ENCODE results near the gene DGLUCY.
"Not testable (repeated sequence)": the region's sequence is repeated elsewhere in the genome, so short reads cannot be mapped to it uniquely, and the experiment has no call there.

- TF ChIP-seq, protein P1, sequence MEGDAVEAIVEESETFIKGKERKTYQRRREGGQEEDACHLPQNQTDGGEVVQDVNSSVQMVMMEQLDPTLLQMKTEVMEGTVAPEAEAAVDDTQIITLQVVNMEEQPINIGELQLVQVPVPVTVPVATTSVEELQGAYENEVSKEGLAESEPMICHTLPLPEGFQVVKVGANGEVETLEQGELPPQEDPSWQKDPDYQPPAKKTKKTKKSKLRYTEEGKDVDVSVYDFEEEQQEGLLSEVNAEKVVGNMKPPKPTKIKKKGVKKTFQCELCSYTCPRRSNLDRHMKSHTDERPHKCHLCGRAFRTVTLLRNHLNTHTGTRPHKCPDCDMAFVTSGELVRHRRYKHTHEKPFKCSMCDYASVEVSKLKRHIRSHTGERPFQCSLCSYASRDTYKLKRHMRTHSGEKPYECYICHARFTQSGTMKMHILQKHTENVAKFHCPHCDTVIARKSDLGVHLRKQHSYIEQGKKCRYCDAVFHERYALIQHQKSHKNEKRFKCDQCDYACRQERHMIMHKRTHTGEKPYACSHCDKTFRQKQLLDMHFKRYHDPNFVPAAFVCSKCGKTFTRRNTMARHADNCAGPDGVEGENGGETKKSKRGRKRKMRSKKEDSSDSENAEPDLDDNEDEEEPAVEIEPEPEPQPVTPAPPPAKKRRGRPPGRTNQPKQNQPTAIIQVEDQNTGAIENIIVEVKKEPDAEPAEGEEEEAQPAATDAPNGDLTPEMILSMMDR (conservative IDR thresholded peaks at IDR 0.05; ENCODE audit: low read depth, low read length), result not testable (repeated sequence)
- TF ChIP-seq EZH2 (IDR thresholded peaks at IDR 0.05; ENCODE audit: borderline replicate concordance, low read depth, low read length, poor library complexity, severe bottlenecking), result not testable (repeated sequence)
Observed at GRCh38 chr14:91093743-91094472, 20.0 kb upstream of the DGLUCY start.
